ENCODE measurements around the gene SLX4IP.

The SLX4IP gene

DNA sequence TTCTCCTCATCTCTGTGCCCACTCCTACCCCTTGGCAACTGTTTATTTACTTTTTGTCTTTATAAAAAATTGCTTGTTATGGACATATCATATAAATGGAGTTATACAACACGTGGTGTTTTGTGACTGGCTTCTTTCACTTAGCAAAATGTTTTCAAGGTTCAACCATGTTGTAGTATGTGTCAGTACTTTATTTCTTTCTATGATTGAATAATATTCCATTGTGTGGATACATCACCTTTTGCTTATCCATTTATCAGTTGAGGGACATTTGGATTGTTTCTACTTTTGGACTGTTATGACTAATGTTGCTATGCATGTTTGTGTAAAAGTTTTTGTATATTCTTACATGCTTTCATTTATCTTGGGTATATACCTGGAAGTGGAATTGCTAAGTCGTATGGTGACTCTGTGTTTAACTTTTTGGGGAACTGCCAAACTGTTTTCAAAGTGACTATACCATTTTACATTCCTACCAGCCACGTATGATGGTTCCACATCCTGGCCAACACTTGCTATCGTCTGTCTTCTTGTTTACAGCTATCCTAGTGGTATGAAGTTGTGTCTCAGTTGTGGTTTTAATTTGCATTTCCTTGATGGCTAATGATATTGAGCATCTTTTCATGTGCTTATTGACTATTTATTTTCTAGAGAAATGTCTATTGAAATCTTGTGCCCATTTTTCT lies 84.4 kb downstream of the SLX4IP start:
- no peak overlapping the region for H2AFZ ChIP-seq
- peaks cover 8% of the 10 kb centered on the region for H3K4me1 ChIP-seq
- H3K9ac ChIP-seq, result no peak overlapping the region
- no peaks in the 10 kb centered on the region for H3K36me3 ChIP-seq (ENCODE audit: control insufficient read depth, insufficient read depth, low read length)
- H3K4me2 ChIP-seq (ENCODE audit: low read length), result no peak overlapping the region
- no peak overlapping the region for H3K27ac ChIP-seq
- TF ChIP-seq, protein P1, sequence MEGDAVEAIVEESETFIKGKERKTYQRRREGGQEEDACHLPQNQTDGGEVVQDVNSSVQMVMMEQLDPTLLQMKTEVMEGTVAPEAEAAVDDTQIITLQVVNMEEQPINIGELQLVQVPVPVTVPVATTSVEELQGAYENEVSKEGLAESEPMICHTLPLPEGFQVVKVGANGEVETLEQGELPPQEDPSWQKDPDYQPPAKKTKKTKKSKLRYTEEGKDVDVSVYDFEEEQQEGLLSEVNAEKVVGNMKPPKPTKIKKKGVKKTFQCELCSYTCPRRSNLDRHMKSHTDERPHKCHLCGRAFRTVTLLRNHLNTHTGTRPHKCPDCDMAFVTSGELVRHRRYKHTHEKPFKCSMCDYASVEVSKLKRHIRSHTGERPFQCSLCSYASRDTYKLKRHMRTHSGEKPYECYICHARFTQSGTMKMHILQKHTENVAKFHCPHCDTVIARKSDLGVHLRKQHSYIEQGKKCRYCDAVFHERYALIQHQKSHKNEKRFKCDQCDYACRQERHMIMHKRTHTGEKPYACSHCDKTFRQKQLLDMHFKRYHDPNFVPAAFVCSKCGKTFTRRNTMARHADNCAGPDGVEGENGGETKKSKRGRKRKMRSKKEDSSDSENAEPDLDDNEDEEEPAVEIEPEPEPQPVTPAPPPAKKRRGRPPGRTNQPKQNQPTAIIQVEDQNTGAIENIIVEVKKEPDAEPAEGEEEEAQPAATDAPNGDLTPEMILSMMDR (IDR thresholded peaks at IDR 0.05), result no peak
- H3K9me3 ChIP-seq (ENCODE audit: control insufficient read depth, low read length), result no peaks in the 10 kb centered on the region
- H3K27me3 ChIP-seq (ENCODE audit: control insufficient read depth, insufficient read depth, low read length), result no peaks in the 10 kb centered on the region
- H3K4me3 ChIP-seq (ENCODE audit: low read depth, low read length), result no peak overlapping the region
- peaks cover 21% of the 10 kb centered on the region for H3K79me2 ChIP-seq

DNA sequence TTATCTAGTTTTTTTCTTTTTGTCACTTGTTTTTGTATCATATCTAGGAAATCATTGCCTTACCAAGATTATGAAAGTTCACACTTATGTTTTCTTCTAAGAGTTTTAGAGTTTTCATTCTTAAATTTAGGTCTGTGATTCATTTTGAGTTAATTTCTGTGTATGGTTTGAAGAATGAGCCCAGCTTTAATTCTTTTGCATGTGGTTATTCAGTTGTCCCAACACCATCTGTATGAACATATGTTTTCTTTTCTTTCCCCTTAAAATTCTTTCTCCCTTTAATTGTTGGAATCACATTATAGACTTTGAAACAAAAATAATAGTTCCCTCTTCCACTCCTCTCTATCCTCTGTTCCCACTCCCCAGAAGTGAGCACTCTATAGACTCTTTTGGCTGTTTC lies 85.4 kb downstream of the SLX4IP start:
- Histone ChIP-seq H3K9ac (no peak overlapping the region), H3K27ac (no peak overlapping the region), H3K79me2 (peaks cover 21% of the 10 kb centered on the region), H2AFZ (no peak overlapping the region), H3K9me3 (ENCODE audit: control insufficient read depth, low read length) (no peaks in the 10 kb centered on the region), H3K4me1 (peaks cover 8% of the 10 kb centered on the region), H3K27me3 (ENCODE audit: control insufficient read depth, insufficient read depth, low read length) (no peaks in the 10 kb centered on the region), H3K4me3 (ENCODE audit: low read depth, low read length) (no peak overlapping the region), H3K4me2 (ENCODE audit: low read length) (no peak overlapping the region), H3K36me3 (ENCODE audit: control insufficient read depth, insufficient read depth, low read length) (no peaks in the 10 kb centered on the region)
- TF ChIP-seq, protein P1 (IDR thresholded peaks at IDR 0.05), result no peak

DNA sequence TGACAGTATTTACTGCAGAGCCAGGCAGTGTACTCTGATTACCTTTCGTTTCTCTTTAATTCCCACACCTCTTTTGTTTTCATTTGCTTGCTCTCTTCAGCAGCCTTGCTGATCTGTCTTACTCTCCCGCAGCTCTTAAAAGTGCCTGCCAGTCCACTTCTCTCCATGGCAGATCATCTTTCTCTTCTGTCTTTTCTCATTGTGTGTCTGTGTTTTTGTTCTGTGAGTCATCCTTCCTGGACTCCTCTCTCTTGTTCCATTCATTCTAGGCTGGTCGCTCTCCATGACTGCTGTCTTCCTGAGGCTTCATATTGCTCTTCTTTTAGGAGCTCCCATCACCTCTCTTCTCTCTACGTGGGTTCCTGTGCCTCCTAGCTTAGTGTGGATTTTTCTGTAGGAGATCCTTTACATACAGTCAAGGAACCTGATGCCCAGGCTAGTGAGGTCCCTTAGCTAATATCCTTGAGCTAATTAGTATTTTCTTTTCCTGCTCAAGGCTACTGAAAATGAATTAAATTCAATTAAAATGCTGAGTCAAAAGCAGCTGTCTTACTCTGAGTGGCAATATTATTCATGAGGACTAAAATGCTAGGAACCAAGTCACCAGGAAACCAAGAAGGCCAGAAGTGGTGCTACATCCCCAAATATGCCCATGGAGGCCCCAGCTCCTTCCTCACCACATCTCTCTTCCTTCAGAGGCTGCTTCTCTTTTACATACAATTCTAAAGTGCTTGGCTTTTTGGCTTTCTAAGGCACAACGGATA lies 86.1 kb downstream of the SLX4IP start:
- no peak overlapping the region for H3K4me2 ChIP-seq (ENCODE audit: low read length)
- H3K4me3 ChIP-seq (ENCODE audit: low read depth, low read length), result no peak overlapping the region
- H3K36me3 ChIP-seq (ENCODE audit: control insufficient read depth, insufficient read depth, low read length), result no peaks in the 10 kb centered on the region
- H3K27ac ChIP-seq, result no peak overlapping the region
- H3K27me3 ChIP-seq (ENCODE audit: control insufficient read depth, insufficient read depth, low read length), result no peaks in the 10 kb centered on the region
- H3K9ac ChIP-seq, result no peak overlapping the region
- no peaks in the 10 kb centered on the region for H3K9me3 ChIP-seq (ENCODE audit: control insufficient read depth, low read length)
- TF ChIP-seq, protein P1 (IDR thresholded peaks at IDR 0.05), result no peak
- H3K79me2 ChIP-seq, result peaks cover 21% of the 10 kb centered on the region
- peaks cover 8% of the 10 kb centered on the region for H3K4me1 ChIP-seq
- H2AFZ ChIP-seq, result no peak overlapping the region

DNA sequence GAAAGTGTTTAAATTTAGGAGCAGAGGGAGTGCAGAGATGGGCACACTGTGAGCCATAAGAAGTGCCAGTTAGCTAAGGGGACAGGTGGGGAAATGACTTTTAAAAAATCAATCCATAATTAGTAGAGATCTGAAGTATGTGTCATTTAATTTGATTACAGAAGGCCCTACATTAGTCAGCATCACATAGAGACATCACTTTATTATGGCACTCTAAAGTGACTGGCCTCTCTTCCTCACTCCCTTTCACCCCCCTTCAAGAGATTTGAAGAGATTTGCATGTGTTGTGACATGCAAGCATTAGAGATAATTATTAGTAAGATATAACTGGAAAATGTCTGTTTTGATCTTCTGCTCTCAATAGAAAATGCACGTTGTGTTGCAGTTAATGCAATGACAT lies 86.7 kb downstream of the SLX4IP start:
- Histone ChIP-seq H2AFZ (no peak overlapping the region), H3K9ac (no peak overlapping the region), H3K79me2 (peaks cover 23% of the 10 kb centered on the region), H3K9me3 (ENCODE audit: control insufficient read depth, low read length) (no peaks in the 10 kb centered on the region), H3K4me2 (ENCODE audit: low read length) (no peak overlapping the region), H3K4me3 (ENCODE audit: low read depth, low read length) (no peak overlapping the region), H3K36me3 (ENCODE audit: control insufficient read depth, insufficient read depth, low read length) (no peaks in the 10 kb centered on the region), H3K27ac (no peak overlapping the region), H3K4me1 (peaks cover 3% of the 10 kb centered on the region), H3K27me3 (ENCODE audit: control insufficient read depth, insufficient read depth, low read length) (no peaks in the 10 kb centered on the region)
- TF ChIP-seq, protein P1 (IDR thresholded peaks at IDR 0.05), result no peak
